ENCODE data around the gene SLFN12.
"Not testable (repeated sequence)": the region's sequence is repeated elsewhere in the genome, so short reads cannot be mapped to it uniquely, and the experiment has no call there.

Gene SLFN12

GRCh38 chr17:35432176-35433074, at the start of gene SLFN12:
Gene SLFN12 (minus strand): TSS chr17:35432500. CDS start chr17:35423028, 9,472 bp downstream.
- peak; percentile 73 for DNase-seq (ENCODE audit: low spot score)

GRCh38 chr17:35479271-35479670, 47.0 kb upstream of the SLFN12 start:
- DNase-seq (ENCODE audit: low spot score) = no peak

- DNase-seq (ENCODE audit: low spot score) = no peak
These were observed 44.9 kb upstream of the SLFN12 start for GRCh38 chr17:35477248-35477647.

GRCh38 chr17:35476283-35476820, 44.1 kb upstream of the SLFN12 start:
- DNase-seq (ENCODE audit: low spot score) = no peak

GRCh38 chr17:35468475-35468874, 36.2 kb upstream of the SLFN12 start:
- DNase-seq (ENCODE audit: low spot score) = no peak

GRCh38 chr17:35467824-35468223, 35.5 kb upstream of the SLFN12 start:
- no peak for DNase-seq (ENCODE audit: low spot score)

GRCh38 chr17:35460354-35460851, 28.1 kb upstream of the SLFN12 start:
- no peak for DNase-seq (ENCODE audit: low spot score)

GRCh38 chr17:35454035-35454434, 21.7 kb upstream of the SLFN12 start:
- not testable (repeated sequence) for DNase-seq (ENCODE audit: low spot score)

- no peak for DNase-seq (ENCODE audit: low spot score)
These were observed 20.9 kb upstream of the SLFN12 start for GRCh38 chr17:35453171-35453570.

GRCh38 chr17:35449371-35449931, 17.2 kb upstream of the SLFN12 start:
- no peak for DNase-seq (ENCODE audit: low spot score)

- DNase-seq (ENCODE audit: low spot score) = no peak
These were observed 16.6 kb upstream of the SLFN12 start for GRCh38 chr17:35448899-35449227.

- peak; percentile 31 for DNase-seq (ENCODE audit: low spot score)
These were observed 16.1 kb upstream of the SLFN12 start, which contains the start of gene SLFN13 for GRCh38 chr17:35448214-35448898. Gene SLFN13 (minus strand): TSS chr17:35448766. CDS start chr17:35445680, 3,086 bp downstream.

GRCh38 chr17:35447499-35447898, 15.2 kb upstream of the SLFN12 start:
- DNase-seq (ENCODE audit: low spot score) = no peak

GRCh38 chr17:35438433-35438832, 6.1 kb upstream of the SLFN12 start:
- DNase-seq (ENCODE audit: low spot score) = no peak

- peak; percentile 88 for DNase-seq (ENCODE audit: low spot score)
These were observed 985 bp upstream of the SLFN12 start for GRCh38 chr17:35433075-35433894.

GRCh38 chr17:35429702-35430101, 2.6 kb downstream of the SLFN12 start:
- no peak for DNase-seq (ENCODE audit: low spot score)

- no peak for DNase-seq (ENCODE audit: low spot score)
These were observed 4.1 kb downstream of the SLFN12 start for GRCh38 chr17:35428229-35428628.

GRCh38 chr17:35423761-35424160, 8.5 kb downstream of the SLFN12 start:
- DNase-seq (ENCODE audit: low spot score) = no peak

- not testable (repeated sequence) for DNase-seq (ENCODE audit: low spot score)
These were observed 11.2 kb downstream of the SLFN12 start for GRCh38 chr17:35421069-35421468.

- no peak for DNase-seq (ENCODE audit: low spot score)
These were observed 15.6 kb downstream of the SLFN12 start for GRCh38 chr17:35416659-35417058.

GRCh38 chr17:35414707-35415106, 17.6 kb downstream of the SLFN12 start:
- not testable (repeated sequence) for DNase-seq (ENCODE audit: low spot score)
